CD1c-positive myeloid dendritic cell (primary cell): ENCODE measurements around the gene TUBGCP5.
"Not testable (repeated sequence)": the region's sequence is repeated elsewhere in the genome, so short reads cannot be mapped to it uniquely, and the experiment has no call there.

Source experiments
- DNase-seq: peaks from one replicate; pipeline ENCODE4 v3.0.0-alpha.2; 2016; ENCODE audit errors: extremely low spot score

Gene TUBGCP5

DNA sequence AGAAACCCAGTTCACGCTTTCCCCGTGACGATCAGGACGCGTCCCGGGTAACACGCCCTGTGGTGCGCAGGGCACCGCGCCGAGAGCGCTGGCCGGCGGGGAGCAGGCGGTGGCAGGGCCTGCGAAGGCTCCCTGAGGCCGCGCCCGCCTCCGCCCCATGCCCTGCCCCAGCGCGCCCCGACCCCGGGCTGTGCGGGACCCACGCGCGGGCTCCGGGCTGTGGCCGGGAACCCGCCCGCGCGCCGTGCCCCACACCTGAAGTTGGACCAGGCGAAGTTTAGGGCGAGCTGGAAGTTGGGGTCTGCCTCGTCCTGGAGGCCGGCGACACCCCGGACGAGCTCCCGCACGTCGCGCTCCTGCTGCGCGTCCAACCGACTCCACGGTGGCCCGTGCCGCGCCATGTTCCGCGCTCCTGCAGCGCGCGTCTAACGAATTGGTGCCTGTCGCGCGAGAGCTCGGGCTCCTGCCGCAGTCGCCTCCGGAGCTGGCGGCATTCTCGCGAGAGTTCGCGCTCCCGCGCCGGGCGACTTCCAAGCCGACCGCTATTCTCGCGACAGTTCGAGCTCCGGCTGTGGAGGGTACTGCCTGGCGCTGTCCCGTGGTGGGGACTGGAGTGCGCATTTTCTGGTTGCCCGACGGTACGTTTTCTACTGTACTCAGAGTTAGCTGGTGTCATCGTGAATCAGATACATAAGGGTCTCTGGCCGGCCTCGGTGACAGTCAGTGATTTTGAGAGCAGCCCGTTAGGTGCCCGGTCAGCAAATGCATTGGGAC lies at the start of gene TUBGCP5:
Gene TUBGCP5, minus strand, starts transcription at position 427 of the 774 bp plus-strand sequence. Its CDS starts 26 bp downstream, at position 401.
- DNase-seq = peak; percentile 99

DNA sequence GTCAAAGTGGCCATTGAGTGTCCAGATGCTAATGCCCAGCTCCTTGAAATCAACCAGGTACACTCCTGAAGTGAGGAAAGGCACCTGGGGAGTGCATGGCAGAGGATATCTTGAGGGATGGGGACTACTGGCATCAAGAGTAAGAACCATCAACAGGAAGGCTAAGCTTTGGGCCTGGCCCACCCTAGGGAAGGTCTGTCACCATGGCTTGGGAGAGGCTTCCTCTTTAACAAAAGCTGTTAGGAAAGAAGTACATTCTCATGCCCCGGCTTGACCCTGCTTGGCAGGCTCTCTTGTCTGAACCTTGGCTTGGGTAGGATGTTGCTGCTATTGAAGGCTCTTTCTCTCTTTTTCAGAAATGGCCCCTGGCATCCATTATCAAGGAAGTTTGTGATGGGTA lies 43.7 kb upstream of the TUBGCP5 start:
- DNase-seq = no peak

DNA sequence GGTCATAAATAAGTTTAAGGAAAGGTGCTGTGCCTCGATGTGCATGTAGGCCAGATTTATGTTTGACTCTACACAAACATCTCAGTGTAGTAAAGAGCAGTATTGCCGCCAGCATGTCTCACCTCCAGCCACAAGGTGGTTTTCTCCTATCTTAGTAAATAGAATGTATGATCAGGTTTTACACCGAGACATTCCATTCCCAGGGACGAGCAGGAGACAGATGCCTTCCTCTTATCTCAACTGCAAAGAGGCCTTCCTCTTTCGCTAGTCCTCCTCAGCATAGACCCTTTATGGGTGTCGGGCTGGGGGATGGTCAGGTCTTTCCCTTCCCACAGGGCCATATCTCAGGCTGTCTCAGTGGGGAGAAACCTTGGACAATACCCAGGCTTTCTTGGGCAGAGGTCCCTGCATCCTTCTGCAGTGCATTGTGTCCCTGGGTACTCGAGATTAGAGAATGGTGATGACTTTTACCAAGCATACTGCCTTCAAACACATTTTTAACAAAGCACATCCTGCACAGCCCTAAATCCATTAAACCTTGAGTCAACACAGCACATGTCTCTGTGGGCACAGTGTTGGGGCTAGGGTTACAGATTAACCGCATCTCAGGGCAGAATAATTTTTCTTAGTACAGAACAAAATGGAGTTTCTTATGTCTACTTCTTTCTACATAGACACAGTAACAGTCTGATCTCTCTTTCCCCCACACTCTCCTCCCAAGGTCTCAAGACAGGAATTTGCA lies 42.8 kb upstream of the TUBGCP5 start:
- DNase-seq = not testable (repeated sequence)

DNA sequence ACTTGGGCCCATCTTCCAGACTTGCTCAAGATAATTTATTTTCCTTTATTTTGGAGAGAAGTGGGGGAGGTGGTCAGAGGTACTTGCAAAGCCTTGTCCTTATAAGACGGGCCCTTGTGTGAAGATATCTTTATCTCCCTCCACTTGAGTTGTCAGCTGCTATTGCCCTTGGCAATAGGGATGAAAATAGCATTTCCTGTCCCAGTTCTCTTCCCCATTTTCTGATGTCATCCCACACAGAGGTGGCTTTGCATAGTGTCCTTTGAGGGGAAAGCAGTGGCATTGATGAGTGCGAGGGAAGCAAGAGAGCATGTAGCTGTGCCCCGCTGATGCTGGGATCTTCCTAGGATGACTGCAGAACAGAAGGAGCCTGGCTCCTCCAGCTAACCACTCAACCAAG lies 41.9 kb upstream of the TUBGCP5 start:
- DNase-seq = no peak

DNA sequence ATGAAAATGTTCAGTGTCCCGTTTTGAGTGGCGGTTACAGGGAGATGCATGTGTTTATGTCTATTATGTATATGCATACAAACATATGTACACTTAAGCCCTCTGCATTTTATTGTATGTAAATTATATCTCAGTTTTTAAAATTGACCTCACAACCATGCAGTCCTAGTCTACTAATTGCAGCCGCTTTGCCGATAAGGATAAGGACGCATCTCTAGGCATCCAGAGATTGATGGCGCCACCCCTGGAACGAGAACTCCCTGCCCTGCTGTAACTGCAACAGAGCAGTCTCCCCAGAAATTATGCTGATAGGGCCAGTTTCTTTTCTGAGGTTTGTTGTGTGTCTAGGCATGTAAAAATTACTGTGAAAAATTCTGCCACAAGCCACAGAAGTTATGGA lies 40.4 kb upstream of the TUBGCP5 start:
- DNase-seq = no peak

DNA sequence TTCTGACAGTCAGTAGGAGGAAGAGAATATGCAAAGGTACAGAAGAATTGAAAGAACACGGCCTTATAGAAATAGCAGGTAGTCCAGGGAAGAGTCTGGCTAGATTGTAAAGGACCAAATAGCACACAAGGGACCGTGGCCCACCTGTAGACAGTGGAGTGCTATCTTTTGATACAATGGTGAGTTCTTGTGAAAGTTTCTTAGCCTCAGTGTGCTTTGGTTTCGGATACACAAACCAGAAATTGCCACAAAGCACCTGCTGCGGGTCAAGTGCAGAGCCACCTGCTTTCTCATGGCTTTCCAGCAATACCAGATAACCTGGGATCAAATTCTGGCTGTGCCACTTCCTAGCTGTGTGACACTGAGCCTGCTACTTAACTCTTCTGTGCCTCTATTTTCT lies 36.6 kb upstream of the TUBGCP5 start:
- no peak for DNase-seq

DNA sequence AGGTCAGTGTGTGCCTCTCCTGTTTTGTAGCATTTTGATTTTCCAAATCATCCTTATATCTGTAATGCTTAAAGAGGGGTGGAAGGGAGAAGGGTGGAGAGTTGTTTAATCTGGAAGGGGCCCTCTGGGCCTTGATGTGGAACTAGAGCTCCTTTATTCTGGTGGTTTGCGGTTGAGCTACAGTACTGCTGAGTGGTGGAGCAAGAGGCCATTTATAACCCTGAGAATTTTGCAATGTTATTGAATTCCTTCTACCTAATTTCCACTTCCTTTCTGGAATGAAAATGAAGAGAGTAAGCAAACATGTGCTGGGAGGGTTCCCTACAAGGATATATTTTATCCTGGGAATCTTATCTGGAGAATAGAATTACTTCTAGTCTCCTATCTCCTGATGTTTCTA lies 35.3 kb upstream of the TUBGCP5 start:
- DNase-seq = no peak

DNA sequence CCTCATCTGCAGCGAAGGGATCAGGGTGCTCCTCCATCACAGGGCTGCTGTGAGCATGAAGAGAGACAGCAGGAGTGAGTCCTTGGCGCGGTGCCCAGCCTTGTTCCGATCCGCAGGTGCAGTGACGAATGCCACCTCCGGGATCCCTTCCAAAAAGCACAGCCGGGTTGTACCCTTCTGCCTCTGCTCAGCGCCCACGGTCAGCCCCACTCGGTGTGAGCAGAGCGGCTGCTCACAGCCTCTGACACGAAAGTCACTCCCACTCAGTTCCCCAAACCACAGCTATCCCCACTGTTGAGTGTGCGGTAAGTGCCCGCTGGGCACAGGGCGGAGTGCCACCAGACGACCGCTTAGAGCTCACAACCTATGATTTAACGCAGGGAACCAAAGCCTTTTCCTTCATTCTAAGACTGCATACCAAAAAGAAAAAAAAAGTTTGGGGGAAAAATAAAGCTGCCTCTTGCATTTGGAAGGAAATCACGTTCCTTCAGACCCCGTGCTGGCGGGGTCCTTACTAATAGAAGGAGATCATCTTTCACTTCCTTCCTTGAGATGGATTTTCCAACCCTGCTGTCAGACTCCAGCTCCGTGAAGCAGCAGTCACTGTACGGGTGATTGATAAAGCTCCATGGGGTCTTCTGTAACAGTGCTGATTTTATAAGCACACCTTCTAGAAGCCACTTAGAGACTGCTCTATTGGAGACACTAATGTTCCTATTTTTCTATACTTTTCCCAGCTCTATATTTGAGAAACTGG lies 34.7 kb upstream of the TUBGCP5 start:
- DNase-seq = peak; percentile 5

DNA sequence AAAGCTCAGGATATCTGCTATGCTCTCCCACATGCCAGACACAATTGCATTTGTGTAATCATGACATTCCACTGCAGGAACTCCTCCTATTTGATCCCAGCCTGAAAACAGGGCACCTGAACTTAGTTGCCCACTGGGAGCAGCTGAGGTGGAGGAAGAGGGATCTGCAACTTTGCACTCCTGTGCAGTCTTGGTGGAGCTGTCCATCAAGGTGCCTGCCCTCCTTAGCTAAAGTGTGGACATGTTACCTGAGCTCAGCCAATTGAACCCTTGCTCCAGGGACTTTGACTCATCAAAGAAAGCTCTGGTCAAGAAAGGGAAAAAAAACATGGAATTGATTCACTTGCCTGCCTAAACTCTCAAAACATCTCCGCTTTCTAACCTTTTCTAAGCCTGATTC lies 33.3 kb upstream of the TUBGCP5 start:
- DNase-seq = no peak

DNA sequence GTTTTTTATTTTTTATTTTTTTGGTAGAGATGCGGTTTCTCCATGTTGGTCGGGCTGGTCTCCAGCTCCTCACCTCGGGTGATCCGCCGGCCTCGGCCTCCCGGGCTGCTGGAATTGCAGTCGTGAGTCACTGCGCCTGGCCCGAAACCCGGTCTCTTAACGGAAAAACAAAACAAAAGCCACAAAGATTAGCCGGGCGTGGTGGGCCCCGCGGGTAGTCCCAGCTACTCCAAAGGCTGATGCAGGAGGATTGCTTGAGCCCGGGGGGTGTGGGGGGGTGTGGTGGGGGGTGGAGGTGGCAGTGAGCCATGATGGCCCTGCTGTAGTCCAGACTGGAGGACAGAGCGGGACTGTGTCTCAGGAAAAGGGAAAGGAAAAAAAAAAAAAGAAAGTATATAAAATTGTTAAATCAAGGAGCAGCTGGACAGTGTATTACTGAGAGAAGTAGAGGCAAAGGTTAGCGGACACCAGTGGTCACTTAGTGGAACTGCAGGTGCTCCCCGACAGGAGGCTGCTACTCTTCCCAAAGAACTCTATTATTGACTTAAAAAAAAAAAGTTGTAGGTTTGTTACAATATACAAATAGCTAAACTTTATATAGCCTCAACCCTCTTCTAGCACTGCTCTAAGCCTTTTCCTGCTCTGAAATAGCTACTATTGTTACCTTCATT lies 30.3 kb upstream of the TUBGCP5 start:
- no peak for DNase-seq

DNA sequence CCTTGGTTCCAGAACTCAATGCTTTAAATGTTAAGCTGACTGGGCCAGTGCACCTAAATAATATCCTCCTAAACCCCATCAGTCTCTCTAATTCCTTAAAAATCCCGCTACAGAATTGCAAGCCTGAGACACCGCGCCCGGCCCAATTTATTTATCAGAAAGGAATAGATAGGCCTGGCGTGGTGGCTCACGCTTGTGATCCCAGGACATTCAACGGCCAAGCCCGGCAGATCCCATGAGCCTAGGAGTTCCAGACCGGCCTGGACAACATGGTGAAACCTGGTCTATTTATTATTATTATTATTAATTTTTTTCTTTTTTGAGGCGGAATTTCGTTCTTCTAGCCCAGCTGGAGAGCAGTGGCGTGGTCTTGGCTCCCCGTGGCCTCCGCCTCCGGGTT lies 28.0 kb upstream of the TUBGCP5 start:
- DNase-seq = no peak

DNA sequence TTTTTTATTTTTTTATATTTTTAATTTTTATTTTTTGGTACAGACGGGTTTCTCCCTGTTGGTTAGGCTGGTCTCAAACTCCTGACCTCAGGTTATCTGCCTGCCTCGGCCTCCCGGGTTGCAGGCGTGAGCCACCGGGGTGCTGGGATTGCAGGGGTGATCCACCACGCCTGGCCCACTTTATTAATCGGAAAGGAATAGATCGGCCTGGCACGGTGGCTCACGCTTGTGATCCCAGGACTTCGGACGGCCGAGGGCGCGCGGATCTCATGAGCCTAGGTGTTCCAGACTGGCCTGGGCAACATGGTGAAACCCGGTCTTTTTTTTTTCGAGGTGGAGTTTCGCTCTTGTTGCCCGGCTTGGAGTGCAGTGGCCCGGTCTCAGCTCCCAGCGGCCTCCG lies 26.5 kb upstream of the TUBGCP5 start:
- DNase-seq = no peak

DNA sequence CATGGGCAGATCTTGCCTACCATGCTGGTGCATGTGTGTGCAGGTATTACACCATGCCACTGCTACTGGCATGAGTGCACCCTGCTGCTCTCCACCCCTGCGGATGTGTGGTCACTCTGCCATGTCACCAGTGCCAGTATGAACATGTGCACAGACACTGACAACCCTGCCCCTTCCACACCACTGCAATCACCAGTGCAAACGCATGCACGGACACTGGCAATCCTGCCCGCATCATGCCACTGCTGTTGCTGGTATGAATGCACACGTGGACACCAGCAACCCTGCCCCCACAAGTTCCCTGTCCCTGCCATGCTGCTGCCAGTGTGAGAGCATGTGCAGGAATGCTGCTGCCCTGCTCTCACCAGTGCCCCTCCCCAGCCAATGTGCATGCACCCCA lies 24.8 kb upstream of the TUBGCP5 start:
- DNase-seq = no peak

DNA sequence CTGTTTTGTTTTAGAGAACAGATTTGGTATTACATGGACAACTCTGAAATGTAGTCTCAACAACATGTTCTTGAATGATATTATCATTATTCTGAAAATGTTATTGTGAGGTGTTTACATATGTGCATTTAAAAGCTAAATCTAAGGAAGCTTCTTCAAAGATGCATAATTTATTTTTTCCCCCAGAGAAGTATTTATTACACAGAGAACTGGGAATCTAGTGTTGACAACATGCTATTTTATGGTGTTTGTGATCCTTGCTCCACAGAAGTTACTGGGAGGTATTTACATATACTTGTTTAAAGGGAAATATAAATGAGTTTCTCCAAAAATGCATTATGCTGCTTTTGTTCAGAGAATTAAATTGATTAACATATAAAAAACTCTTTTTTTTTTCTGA lies 18.3 kb upstream of the TUBGCP5 start:
- DNase-seq = no peak

DNA sequence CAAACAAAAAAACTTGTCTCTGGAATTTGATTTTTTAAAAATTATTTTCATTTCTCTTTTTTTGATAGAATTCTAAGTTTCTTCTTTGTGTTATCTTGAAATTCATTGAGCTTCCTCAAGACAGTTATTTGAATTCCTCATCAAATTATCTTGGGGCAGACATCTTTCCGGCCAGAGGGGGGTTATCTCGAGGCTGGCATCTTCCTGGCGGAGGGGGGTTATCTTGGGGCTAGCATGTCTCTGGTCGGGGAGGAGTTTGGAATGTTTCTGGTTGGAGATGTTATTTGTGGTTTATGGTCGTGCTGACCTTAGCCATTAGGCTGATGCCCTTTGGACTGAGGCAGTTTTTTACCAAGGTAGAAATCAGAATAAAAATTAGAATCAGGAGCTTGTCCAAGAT lies 15.9 kb upstream of the TUBGCP5 start:
- DNase-seq = no peak

DNA sequence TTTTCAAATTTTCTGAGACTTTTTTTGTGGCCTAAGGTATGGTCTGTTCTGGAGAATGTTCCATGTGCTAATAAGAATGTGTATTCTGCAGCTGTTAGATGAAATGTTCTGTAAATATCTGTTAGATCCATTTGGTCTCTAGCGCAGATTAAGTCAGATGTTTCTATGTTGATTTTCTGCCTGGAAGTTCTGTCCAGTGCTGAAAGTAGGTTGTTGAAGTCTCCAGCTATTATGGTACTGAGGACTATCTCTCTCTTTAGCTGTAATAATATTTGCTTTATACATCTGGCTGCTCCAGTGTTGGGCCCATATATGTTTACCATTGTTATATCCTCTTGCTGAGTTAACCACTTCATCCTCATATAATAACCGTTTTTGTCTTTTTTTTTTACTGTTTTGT lies 13.2 kb upstream of the TUBGCP5 start:
- DNase-seq = no peak

DNA sequence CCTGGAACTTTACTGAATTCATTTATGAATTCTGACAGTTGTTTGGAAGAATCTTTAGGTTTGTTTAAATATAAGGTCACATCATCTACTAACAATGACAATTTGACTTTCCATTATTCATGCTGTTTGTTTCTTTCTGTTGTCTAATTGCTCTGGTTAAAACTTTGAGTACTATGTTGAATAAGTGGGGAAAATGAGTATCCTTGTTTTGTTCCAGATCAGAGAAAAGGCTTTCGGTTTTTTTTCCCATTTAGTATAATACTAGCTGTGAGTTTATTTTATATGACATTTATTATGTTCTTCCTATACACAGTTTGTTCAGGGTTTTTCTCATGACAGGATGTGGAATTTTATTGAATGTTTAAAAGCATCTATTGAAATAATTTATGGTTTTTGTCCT lies 11.3 kb upstream of the TUBGCP5 start:
- peak; percentile 16 for DNase-seq

DNA sequence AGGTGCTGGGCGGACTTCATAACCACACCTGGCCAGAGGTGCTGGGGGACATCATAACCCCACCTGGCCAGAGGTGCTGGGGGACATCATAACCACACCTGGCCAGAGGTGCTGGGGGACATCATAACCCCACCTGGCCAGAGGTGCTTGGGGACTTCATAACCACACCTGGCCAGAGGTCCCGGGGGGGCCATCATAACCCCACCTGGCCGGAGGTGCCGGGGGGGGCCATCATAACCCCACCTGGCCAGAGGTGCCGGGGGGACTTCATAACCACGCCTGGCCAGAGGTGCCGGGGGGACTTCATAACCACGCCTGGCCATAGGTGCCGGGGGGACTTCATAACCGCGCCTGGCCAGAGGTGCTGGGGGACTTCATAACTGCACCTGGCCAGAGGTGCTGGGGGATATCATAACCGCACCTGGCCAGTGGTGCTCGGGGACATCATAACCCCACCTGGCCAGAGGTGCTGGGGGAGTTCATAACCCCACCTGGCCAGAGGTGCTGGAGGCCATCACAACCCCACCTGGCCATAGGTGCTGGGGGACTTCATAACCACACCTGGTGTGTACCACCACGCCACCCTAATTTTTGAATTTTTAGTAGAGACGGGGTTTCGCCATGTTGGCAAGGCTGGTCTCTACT lies 10.7 kb upstream of the TUBGCP5 start:
- DNase-seq = no peak

DNA sequence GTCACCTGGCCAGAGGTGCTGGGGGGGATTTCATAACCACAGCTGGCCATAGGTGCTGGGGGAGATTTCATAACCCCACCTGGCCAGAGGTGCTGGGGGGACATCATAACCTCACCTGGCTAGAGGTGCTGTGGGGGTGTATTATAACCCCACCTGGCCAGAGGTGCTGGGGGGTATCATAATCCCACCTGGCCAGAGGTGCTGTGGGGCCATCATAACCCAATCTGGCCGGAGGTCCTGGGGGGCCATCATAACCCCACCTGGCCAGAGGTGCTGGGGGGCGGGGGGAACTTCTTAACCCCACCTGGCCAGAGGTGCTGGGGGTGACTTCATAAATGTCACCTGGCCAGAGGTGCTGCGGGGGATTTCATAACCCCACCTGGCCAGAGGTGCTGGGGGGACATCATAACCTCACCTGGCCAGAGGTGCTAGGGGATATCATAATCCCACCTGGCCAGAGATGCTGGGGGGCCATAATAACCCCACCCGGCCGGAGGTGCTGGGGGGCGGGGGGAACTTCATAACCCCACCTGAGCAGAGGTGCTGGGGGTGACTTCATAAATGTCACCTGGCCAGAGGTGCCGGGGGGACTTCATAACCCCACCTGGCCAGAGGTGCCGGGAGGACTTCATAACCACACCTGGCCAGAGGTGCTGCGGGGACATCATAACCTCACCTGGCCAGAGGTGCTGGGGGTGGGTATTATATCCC lies 9.4 kb upstream of the TUBGCP5 start:
- not testable (repeated sequence) for DNase-seq

DNA sequence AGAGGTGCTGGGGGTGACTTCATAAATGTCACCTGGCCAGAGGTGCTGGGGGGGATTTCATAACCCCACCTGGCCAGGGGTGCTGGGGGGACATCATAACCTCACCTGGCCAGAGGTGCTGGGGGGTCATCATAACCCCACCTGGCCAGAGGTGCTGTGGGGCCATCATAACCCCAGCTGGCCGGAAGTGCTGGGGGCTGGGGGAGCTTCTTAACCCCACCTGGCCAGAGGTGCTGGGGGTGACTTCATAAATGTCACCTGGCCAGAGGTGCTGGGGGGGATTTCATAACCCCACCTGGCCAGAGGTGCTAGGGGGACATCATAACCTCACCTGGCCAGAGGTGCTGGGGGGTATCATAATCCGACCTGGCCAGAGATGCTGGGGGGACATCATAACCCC lies 4.6 kb upstream of the TUBGCP5 start:
- not testable (repeated sequence) for DNase-seq

DNA sequence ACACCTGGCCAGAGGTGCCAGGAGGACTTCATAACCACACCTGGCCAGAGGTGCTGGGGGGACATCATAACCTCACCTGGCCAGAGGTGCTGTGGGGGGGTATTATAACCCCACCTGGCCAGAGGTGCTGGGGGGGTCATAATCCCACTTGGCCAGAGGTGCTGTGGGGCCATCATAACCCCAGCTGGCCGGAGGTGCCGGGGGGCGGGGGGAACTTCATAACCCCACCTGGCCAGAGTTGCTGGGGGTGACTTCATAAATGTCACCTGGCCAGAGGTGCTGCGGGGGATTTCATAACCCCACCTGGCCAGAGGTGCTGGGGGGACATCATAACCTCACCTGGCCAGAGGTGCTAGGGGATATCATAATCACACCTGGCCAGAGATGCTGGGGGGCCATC lies 4.2 kb upstream of the TUBGCP5 start:
- not testable (repeated sequence) for DNase-seq
